GM19099 (cell line): ENCODE data around the gene C11orf42.

ENCODE experiments used
- POLR2A ChIP-seq: IDR thresholded peaks from 3 replicates; pipeline ENCODE4 v1.6.1; 2011; ENCODE audit warnings: low read depth; ENCODE audit not compliant: insufficient read length; ENCODE audit errors: extremely low read depth

The C11orf42 gene, protein sequence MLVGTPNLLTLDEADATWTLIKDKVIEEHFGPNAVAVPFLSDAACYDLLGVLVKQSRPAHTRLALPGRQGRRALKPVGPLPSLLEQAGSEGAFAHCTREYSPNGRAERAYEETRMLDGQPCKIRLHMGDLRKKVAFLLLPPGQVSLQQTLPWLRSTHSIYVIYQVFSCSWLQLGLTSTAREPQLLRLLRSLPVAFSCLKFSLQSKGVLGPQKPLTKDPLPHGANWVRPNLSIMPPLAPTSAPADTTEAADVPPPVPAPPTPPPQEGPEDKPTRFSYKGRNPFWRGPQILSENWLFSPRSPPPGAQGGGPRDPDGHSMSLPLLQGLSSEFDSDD

DNA sequence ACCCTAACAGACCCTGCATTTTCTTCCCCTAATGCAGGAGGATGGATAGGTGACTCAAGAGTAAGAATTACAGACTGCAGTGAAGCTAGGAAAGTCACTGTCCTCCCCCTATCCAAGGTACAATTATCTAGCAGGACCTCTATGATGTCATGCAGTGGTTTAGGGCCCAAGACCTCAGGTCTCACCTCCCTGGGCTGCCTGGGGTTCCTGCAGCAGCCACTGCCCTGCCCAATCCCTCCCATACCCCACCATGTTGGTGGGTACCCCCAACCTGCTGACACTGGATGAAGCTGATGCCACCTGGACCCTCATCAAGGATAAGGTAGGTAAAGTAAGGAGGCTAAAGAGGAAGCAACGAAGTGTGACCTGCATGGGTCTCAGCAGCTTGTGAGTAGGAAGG, at the start of gene C11orf42:
Gene C11orf42 (plus strand): TSS at position 192 of the 400 bp plus-strand sequence. CDS start 59 bp downstream, at position 251.
- no peak for TF ChIP-seq POLR2A

DNA sequence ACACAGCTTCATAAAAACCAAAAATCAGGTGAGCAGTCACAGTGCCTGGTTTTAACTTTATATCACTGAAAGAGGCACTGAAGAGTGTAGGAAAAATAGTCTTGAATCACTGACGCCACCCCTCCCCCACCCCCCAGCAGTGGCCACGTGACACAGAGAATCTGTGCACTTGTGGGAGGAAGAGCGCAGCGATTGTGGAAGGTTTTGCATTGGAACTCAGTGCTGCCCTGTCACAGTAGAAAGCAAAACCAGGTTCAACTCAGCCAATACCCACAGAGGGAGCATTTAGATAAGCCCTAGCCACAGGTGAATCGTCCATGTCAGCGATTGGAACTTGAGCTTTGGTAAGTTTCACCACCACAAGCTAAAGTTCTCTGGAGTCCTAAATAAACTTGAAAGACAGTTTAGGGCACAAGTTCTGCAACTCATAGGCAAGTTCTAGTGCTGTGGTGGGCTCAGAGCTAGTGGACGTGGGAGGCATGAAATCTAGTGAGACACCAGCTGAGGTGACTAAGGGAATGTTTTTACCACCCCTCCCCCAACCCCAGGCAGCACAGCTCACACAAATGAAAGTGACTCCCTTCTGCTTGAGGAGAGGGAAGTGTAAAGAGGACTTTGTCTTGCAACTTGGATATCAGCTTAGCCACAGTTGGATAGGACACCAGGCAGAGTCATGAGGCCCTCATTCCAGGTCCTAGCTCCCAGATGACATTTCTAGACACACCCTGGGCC, 48.6 kb upstream of the C11orf42 start:
- no peak for TF ChIP-seq POLR2A

DNA sequence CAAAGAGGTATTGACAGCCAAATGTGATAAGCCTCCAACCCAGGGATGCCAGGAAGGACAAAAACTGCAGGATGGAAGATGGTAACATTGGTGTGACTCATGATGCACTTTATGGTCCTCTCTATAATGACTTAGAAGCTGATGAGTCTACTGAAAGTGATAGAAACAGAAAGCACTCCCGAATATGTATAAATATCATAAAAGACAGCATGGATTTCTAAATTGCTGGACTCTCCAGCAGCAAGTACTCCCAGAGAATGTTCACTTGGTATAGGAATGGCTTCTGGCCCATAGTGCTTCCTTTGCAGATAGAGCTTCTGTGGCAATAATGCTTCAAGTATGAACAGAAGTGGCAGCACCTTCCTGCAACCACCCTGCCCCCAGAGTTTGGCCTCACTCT, 35.1 kb upstream of the C11orf42 start, which contains the start of gene OR52B2:
Gene OR52B2 (minus strand): TSS at position 101 of the 400 bp plus-strand sequence. CDS start 0 bp downstream, at position 101.
- TF ChIP-seq POLR2A = no peak

DNA sequence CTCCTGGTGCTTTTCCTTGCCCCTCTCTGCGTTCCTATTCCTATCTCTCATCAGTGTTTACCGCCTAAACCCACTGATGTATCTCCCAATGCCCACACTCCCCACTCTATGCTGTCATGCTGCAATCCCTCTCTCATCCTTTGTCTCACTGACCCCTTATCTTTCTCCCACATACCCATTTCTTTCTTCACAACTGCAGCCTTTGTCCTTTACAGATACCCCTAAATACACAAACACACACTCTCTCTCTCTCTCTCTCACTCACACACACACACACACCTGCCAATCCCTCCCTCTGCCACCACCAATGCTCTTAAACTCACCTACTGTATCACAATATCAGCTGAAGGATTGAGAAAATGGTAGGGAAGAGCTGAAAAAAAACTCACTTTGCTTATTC, 29.9 kb upstream of the C11orf42 start:
- no peak for TF ChIP-seq POLR2A

DNA sequence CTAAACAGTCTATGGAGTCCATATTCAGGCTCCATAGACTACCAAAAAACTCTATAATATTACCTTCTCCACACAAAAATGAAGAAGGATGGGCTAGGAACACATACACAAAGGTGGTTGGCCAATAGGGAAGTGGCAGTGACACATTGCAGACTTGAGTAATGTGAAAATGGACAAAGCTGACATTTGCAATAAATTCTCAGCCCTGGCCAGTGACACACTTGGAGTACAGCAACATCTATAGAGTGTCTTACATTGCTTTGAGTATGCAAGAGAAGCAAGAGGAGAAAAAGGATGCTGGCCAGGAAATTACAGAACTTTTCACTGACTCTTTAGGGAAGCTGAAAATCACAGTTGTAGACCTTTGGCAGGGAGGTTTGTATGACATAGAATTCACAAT, 13.6 kb upstream of the C11orf42 start:
- no peak for TF ChIP-seq POLR2A

DNA sequence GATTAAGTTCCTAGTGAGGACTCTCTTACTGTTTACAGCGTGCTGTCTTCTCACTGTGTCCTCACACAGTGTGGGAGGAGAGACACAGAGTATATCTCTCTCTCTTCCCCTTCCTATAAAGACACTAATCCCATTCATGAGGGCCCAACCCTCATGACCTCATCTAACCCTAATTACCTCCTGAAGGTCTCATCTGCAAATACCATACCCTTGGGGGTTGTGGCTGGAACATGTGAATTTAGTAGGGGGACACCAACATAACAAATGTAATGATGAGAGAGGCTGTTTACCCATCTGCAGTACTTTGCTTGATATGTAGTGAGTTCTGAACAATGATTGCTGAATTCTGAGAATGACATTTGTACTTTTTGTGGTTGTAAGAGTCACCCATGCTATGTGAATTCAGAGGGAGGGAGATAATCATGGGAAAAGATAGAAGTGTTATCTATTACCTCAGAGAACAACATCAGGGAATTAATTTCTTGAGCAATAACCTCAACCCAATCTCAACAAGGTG, 11.2 kb upstream of the C11orf42 start:
- no peak for TF ChIP-seq POLR2A

DNA sequence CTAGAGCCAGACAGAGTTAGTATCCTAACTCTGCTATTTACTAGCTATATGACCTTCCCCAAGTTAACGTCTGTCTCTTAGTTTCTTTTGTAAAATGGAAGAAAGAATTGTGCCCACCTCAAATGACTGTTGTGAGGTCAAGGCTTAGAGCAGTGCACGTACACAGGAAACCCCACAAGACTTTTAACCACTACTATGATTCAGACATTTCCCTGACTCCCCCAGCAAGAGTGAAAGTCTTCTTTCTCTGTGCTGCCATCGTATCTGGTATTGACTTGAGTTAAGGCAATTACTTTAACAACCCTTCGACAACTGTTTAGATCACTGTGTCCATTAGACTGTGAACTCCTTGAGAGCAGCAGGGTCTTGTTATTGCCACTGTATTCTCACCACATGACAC, 9.0 kb upstream of the C11orf42 start:
- no peak for TF ChIP-seq POLR2A

DNA sequence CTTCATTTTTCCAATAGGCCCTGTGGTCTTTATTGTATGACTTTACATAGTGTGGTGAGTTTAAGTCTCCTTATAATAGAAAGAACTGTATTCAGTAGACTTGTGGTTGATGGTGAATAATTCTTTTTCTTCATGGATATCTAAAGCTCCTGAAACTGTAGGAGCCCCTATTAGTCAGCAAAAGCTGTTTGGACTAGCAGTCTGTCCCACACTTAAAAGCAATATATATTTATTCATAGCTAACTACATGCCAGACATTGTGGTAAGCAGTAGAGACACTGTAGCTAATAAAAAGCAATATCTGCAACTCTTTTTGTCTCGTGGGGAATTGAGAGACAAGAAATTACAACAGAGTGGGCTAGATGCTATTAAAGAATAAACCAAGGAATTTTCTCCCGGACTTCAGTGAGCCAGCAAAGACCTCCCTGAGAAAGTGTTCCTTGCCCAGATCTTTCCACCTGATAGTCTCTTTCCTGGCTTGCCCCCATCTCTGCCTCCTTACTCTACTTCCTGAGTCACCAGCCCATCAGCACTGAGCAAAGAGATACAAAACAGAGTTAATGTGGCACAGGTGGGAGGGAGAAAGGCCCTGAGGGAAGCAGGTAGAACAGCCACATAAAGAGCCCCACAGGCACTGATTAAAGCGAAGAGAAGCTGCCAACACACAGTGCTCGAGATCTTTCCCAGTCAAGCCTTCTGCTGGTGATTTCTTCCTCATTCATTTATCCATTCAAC, 7.7 kb upstream of the C11orf42 start:
- TF ChIP-seq POLR2A = no peak

DNA sequence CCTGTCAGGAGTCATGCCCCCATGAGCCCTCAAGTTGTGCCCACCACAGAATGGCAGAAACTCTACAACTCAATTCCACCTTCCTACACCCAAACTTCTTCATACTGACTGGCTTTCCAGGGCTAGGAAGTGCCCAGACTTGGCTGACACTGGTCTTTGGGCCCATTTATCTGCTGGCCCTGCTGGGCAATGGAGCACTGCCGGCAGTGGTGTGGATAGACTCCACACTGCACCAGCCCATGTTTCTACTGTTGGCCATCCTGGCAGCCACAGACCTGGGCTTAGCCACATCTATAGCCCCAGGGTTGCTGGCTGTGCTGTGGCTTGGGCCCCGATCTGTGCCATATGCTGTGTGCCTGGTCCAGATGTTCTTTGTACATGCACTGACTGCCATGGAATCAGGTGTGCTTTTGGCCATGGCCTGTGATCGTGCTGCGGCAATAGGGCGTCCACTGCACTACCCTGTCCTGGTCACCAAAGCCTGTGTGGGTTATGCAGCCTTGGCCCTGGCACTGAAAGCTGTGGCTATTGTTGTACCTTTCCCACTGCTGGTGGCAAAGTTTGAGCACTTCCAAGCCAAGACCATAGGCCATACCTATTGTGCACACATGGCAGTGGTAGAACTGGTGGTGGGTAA, 6.1 kb upstream of the C11orf42 start, which contains the start of gene OR52W1:
Gene OR52W1 (plus strand): TSS at position 51 of the 637 bp plus-strand sequence. CDS start 0 bp downstream, at position 51.
- TF ChIP-seq POLR2A = no peak

DNA sequence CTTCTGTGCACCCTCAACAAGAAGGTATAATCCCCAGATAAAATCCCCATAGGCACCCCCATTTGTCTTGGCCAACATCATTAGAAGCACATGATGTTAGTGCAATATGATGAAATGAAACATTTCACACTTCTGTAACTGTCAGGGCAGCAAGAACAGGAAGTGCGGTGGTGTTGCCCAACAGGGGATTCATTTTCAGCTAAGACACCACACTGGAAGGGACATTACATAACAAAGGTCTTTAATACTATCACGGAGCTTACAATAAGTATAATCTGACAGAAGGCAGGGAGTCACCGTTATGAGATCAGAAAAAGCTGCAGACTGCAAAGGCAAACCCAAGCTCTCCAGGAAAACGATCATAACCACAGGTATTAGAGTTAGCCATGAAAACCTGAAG, 4.4 kb upstream of the C11orf42 start:
- TF ChIP-seq POLR2A = no peak

DNA sequence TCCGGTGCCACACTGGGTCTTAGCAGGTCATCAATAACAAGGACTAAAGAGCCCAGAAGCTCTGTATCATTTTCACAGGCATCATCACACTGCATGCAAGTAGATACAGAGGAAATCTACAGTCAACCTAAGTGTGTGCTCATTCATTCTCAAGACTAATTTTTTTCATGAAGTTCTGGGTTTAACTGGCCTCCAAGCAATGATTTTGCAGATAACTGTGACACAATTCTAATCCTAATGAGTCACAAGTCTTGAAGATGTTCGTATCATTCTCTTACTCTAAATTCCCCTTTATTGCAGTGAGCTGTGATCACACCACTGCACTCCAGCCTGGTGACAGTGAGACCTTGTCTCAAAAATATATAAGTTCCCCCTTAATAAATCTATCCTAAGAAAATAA, 3.9 kb upstream of the C11orf42 start:
- TF ChIP-seq POLR2A = no peak

DNA sequence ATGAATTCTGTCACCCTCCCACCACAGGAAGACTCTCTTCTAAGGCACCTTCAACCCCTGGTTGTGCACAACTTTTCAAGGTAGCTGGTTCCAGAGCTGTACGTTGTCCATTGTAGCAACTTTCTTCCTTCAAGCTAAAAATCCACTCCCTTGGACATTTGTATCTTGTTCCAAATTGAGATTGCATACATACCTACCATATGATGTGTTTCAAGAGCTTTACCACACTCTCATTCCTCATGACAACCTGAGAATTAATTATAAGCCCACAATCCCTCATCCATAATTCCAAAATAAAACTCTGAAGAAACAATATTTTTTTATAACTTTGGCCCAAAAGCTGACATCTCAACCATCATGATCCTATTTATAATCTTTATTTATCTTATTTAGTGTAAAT, 3.3 kb upstream of the C11orf42 start:
- TF ChIP-seq POLR2A = no peak

DNA sequence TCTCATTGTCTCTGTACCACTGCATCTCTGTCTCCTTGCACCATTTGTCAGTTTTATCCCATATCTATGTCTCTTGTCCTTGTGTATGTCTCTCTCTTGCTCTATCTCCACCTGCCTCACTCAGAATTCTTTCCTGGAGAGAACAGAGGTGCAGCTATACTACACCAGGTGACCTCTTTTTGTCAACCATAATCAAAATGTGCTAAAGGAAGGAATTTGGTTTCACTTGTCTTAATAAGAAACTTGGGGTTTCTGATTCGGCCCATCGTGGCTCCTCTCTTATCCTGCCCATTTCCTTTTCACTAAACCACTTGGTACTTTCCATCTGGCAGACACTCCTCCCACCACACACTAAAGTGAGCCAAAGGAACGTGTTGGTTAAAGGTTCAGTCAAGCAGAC, 2.0 kb upstream of the C11orf42 start:
- no peak for TF ChIP-seq POLR2A

DNA sequence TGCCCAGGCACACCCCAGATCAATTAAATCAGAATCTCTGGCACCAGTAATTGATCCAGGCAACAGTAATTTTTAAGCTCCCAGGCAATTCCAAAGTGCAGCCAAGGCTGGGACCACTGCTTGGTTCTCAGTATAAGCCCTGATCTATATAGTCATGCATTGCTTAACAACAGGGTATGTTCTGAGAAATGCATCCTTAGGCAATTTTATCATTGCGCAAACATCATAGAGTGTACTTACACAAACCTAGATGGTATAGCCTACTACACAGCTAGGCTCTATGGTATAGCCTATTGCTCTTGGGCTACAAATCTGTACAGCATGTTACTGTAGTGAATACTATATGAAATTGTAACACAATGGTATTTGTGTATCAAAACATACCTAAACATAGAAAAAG, 651 bp upstream of the C11orf42 start:
- TF ChIP-seq POLR2A = no peak
